BLaER1 (cell line): Measurements from ENCODE around the gene RASSF8.

Source experiments
- H3K27ac ChIP-seq: shearing (Covaris generic); formaldehyde crosslinking; 2 replicates; pipeline ENCODE4 v1.8.1; 2022
- H3K27me3 ChIP-seq: shearing (Covaris generic); formaldehyde crosslinking; 2 replicates; pipeline ENCODE4 v1.8.1; 2022
- H3K36me3 ChIP-seq: shearing (Covaris generic); formaldehyde crosslinking; 2 replicates; pipeline ENCODE4 v1.8.1; 2022
- H3K4me1 ChIP-seq: shearing (Covaris generic); formaldehyde crosslinking; 2 replicates; pipeline ENCODE4 v1.8.1; 2022
- H3K4me2 ChIP-seq: shearing (Covaris generic); formaldehyde crosslinking; 2 replicates; pipeline ENCODE4 v1.8.1; 2022
- H3K4me3 ChIP-seq: shearing (Covaris generic); formaldehyde crosslinking; 2 replicates; pipeline ENCODE4 v1.8.1; 2022
- H3K9ac ChIP-seq: shearing (Covaris generic); formaldehyde crosslinking; 2 replicates; pipeline ENCODE4 v1.8.1; 2022
- H3K9me3 ChIP-seq: shearing (Covaris generic); formaldehyde crosslinking; 2 replicates; pipeline ENCODE4 v1.8.1; 2022
- H4K20me1 ChIP-seq: shearing (Covaris generic); formaldehyde crosslinking; 2 replicates; pipeline ENCODE4 v1.8.1; 2022
- Cebpa-rat ChIP-seq: shearing (Covaris generic); IDR thresholded peaks from 2 replicates; pipeline ENCODE4 v1.8.1; 2022

The RASSF8 gene

DNA sequence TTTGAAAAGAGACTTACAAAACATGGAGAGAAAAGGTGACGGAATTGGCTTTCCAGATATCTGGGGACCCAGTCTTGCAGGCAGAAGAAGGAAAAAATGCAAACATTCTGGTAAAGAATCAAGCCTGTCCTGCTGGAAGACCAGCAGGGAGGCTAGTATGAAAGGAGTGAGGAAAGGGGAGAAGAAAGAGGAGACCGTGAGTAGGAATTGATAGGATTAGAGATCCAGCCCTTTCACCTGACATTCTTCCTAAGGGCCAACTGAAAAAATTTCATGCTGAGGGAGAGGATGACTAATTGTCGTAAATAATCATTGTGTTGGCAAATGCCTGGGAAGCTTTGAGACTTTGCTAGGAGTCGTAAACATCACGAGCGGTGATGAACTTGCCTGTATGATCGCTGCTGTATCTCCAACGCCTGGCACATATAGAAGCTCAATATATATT is 154.2 kb downstream of the RASSF8 start:
- Histone ChIP-seq H3K4me3 (no peak overlapping the region), H3K4me2 (no peak overlapping the region), H4K20me1 (no peaks in the 10 kb centered on the region), H3K27ac (no peak overlapping the region), H3K9ac (no peak overlapping the region), H3K36me3 (no peaks in the 10 kb centered on the region), H3K9me3 (no peaks in the 10 kb centered on the region), H3K4me1 (peaks cover 15% of the 10 kb centered on the region), H3K27me3 (peaks cover 40% of the 10 kb centered on the region)
- TF ChIP-seq Cebpa-rat = no peak

GRCh38 chr12:26113181-26113654 is 154.7 kb downstream of the RASSF8 start:
- Histone ChIP-seq H3K36me3 (no peaks in the 10 kb centered on the region), H4K20me1 (no peaks in the 10 kb centered on the region), H3K9ac (no peak overlapping the region), H3K4me1 (peaks cover 15% of the 10 kb centered on the region), H3K9me3 (no peaks in the 10 kb centered on the region), H3K27me3 (peaks cover 43% of the 10 kb centered on the region), H3K4me2 (peak overlapping the region; percentile 93), H3K4me3 (no peak overlapping the region), H3K27ac (no peak overlapping the region)
- TF ChIP-seq Cebpa-rat = no peak

DNA sequence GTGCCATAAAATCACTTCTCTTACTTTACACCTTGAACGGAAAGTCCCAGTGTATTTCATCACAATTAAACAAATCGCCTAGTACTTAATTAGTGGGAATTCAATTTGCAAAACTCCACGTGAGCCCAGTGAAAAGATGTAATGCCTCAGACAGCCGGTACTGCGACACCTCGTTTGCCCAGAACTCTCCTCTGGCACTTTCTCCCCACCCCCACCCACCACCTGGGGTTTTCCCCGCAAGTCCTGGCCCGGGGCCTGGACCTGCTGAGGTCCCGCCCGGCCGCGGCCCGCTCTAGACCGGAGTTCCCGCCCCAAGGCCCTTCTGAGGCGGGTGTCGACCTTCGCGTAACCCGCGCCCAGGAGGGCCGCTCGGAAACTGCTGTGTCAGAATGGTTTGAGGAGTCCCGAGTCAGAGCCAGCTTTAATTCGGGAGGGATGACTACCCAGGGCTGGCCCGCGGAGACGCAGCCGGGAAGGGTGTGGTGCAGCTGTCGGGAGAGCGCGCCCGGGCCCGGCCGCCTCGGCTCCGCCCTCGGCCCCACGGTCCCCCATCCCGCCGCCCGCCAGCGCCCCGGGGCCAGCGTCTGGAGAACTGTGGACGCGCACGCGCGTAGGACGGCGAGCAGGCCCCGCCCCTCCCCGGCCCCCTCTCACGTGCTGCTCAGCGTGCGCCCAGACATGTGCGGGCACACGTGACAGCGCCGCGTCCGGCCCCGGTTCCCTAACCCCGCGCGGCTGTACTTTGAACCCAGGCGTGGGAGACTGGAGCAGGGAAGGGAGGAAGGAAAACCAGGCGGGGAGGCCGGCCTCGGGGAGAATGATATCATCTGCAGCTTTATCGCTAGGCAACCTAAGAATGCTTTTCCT is 155.6 kb downstream of the RASSF8 start:
- TF ChIP-seq Cebpa-rat = no peak
- no peaks in the 10 kb centered on the region for H3K9me3 ChIP-seq
- no peaks in the 10 kb centered on the region for H3K36me3 ChIP-seq
- H3K4me3 ChIP-seq = peak overlapping the region; percentile 70
- peak overlapping the region; percentile 93 for H3K4me2 ChIP-seq
- H4K20me1 ChIP-seq = no peaks in the 10 kb centered on the region
- H3K27ac ChIP-seq = no peak overlapping the region
- H3K27me3 ChIP-seq = peaks cover 44% of the 10 kb centered on the region
- peak overlapping the region; percentile 59; the same call in 1 of the 2 replicates for H3K9ac ChIP-seq
- H3K4me1 ChIP-seq = peaks cover 15% of the 10 kb centered on the region

DNA sequence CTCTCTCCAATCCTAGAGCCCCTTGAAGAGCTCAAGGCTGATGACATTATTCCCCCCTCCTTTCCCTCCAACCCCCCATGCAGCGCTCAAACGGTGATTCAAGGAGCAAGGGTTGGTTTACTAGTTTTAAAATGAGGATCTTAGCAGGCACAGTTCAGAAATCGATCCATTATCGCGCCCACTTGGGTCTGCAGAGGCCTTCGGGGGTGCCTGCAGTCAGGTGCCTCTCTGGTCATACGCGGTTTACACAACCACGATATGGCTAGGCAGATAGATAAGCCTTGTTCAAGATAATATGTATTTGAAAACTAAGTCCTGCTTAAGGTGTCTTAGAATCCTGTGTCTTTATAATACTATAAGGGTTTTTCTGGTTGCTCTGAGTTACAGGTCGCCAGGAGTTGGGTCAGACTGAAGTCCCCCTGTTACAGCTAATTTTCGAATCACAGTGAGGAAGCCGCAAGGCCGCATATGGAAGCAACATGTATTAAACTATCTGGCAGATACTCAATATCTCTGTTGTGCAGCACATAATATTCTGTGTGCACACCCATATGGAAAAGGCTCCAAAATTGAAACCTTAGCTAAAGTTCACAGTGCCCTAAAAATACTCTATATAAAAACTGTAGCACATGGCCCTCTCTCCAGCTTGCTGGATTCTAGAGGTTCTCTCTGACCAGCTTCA is 156.4 kb downstream of the RASSF8 start:
- Histone ChIP-seq H4K20me1 (no peaks in the 10 kb centered on the region), H3K9me3 (no peaks in the 10 kb centered on the region), H3K9ac (no peak overlapping the region), H3K4me1 (peaks cover 15% of the 10 kb centered on the region), H3K27me3 (peaks cover 51% of the 10 kb centered on the region), H3K4me2 (peak overlapping the region; percentile 93), H3K36me3 (no peaks in the 10 kb centered on the region), H3K4me3 (peak overlapping the region; percentile 70), H3K27ac (no peak overlapping the region)
- no peak for TF ChIP-seq Cebpa-rat

DNA sequence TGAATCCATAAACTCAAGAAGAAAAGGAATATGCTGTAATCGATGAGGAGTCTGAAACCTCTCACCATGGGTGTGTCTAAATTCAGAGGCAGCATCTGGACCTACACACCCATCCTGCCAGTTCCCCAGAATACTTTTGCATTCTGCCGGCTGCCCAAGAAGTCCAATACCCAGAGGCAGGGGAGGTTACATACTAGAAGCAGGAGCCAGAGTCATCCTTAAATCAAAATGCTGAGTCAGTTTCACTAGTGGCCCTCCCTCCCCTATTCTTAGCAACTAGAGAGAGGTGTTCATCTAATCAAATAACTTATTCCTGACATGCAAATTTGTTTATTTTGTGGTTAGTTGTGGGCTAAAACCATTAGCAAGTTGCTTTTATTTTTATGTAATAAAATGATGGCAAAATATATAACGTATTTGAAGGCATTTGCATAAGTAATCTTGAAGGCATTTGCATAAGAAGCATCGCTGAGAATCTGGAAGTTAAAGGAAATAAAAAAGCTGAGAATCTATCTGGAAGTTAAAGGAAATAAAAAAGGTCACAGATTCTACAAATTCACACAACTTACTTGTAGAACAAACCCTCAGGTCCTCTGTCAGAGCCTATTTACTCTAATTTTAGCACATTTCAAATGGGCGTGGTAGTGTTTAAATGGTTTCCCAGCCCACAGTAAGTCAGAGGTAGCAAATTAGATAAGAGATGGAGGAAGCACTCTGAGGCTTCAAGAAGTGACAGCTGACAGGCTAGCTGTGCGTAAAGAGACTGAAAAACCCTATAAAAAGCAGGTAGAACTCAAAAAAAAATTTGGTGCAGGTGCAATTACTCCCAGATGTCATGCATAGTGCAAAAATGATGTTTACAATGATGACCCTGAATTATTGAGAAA is 158.6 kb downstream of the RASSF8 start:
- H3K4me2 ChIP-seq = no peak overlapping the region
- peaks cover 73% of the 10 kb centered on the region for H3K27me3 ChIP-seq
- no peak for TF ChIP-seq Cebpa-rat
- H3K9me3 ChIP-seq = no peaks in the 10 kb centered on the region
- H3K27ac ChIP-seq = no peak overlapping the region
- H3K4me3 ChIP-seq = no peak overlapping the region
- H3K4me1 ChIP-seq = peaks cover 18% of the 10 kb centered on the region
- no peaks in the 10 kb centered on the region for H3K36me3 ChIP-seq
- H4K20me1 ChIP-seq = peaks cover 19% of the 10 kb centered on the region
- no peak overlapping the region for H3K9ac ChIP-seq

- TF ChIP-seq Cebpa-rat = no peak
- peaks cover 25% of the 10 kb centered on the region for H3K4me1 ChIP-seq
- peaks cover 77% of the 10 kb centered on the region for H3K27me3 ChIP-seq
These were observed 159.8 kb downstream of the RASSF8 start for GRCh38 chr12:26118308-26118707.

GRCh38 chr12:26119391-26119989 is 161.0 kb downstream of the RASSF8 start:
- no peaks in the 10 kb centered on the region for H3K36me3 ChIP-seq
- peaks cover 77% of the 10 kb centered on the region for H3K27me3 ChIP-seq
- H3K9me3 ChIP-seq = no peaks in the 10 kb centered on the region
- no peak overlapping the region for H3K9ac ChIP-seq
- no peak overlapping the region for H3K27ac ChIP-seq
- H4K20me1 ChIP-seq = peaks cover 41% of the 10 kb centered on the region
- H3K4me2 ChIP-seq = no peak overlapping the region
- no peak for TF ChIP-seq Cebpa-rat
- H3K4me1 ChIP-seq = peaks cover 16% of the 10 kb centered on the region
- no peak overlapping the region for H3K4me3 ChIP-seq

More at GRCh38 chr12:26118308-26118707, 159.8 kb downstream of the RASSF8 start:
- H3K27ac ChIP-seq = no peak overlapping the region
- H3K9me3 ChIP-seq = no peaks in the 10 kb centered on the region
- H3K4me2 ChIP-seq = no peak overlapping the region
- no peak overlapping the region for H3K4me3 ChIP-seq
- H3K36me3 ChIP-seq = no peaks in the 10 kb centered on the region
- H4K20me1 ChIP-seq = peaks cover 32% of the 10 kb centered on the region
- no peak overlapping the region for H3K9ac ChIP-seq

DNA sequence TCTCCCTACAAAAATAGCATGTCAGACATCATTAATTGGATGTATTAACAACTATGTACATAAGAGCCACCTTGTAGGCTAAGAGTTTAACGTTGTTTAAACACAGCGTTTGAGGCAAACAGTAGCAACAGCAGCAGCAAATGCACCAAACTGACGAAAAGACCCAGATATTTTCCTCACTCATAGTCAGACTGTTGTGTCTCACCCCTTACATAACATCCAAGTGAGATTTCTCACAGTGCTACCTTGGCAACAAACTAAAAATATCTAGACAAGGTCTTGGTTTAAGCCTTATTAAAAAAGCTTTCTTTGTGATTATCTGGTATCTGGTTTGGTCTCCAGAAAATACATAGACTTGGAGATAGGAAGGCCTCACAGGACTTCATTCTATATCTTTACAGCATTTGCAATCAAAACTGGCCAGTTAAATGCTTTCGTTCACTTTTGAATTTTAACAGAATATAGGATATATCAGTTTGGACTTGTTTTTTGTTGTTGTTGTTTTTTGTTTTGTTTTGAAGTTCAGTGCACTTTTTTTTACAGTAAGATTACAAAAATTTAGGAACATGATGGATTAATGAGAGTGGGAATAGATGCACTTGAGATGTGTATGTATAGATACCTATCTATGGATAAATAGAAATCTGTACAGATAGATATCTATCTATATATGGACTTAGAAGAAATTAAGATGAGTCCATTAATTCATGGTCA is 162.2 kb downstream of the RASSF8 start:
- Histone ChIP-seq H3K4me3 (no peak overlapping the region), H4K20me1 (peaks cover 50% of the 10 kb centered on the region), H3K27me3 (peaks cover 77% of the 10 kb centered on the region)

More for the DNA sequence above, 162.2 kb downstream of the RASSF8 start:
- no peak for TF ChIP-seq Cebpa-rat
- peaks cover 25% of the 10 kb centered on the region for H3K4me1 ChIP-seq
- no peak overlapping the region for H3K27ac ChIP-seq
- H3K9me3 ChIP-seq = no peaks in the 10 kb centered on the region
- no peak overlapping the region for H3K4me2 ChIP-seq
- H3K9ac ChIP-seq = no peak overlapping the region
- H3K36me3 ChIP-seq = no peaks in the 10 kb centered on the region
